HUDEP-2 (cell line): ENCODE results near the gene TMEM143.
"Not testable (repeated sequence)": the region's sequence is repeated elsewhere in the genome, so short reads cannot be mapped to it uniquely, and the experiment has no call there.

Experiments
- DNase-seq, 76 experiments: peaks; one replicate each; lab custom pipeline; 2025; ENCODE audit not compliant: unreplicated experiment in 76 of 76; lab: John Stamatoyannopoulos, UW

TMEM143 gene

GRCh38 chr19:48302600-48302959 is 61.2 kb downstream of the TMEM143 start:
- DNase-seq = no peak

GRCh38 chr19:48301886-48302599 is 61.7 kb downstream of the TMEM143 start:
- no peak for DNase-seq

- no peak for DNase-seq
Observed at GRCh38 chr19:48297975-48298374, 65.8 kb downstream of the TMEM143 start.

GRCh38 chr19:48296963-48297734 is 66.6 kb downstream of the TMEM143 start:
- DNase-seq = no peak

- DNase-seq = no peak
Observed at GRCh38 chr19:48295458-48295857, 68.3 kb downstream of the TMEM143 start.

GRCh38 chr19:48292798-48293197 is 70.9 kb downstream of the TMEM143 start:
- no peak for DNase-seq

- not testable (repeated sequence) for DNase-seq
Observed at GRCh38 chr19:48291489-48291815, 72.3 kb downstream of the TMEM143 start.

GRCh38 chr19:48290771-48291488 is 72.8 kb downstream of the TMEM143 start:
- peak in 52 of 76 experiments; percentile 5 to 77 (median 50) for DNase-seq

- DNase-seq = no peak
Observed at GRCh38 chr19:48290401-48290770, 73.4 kb downstream of the TMEM143 start.

- DNase-seq = no peak
Observed at GRCh38 chr19:48287748-48288147, 76.0 kb downstream of the TMEM143 start.

- no peak for DNase-seq
Observed at GRCh38 chr19:48284896-48285295, 78.8 kb downstream of the TMEM143 start.

GRCh38 chr19:48283908-48284307 is 79.8 kb downstream of the TMEM143 start:
- no peak for DNase-seq
